Right kidney (tissue), 9 donors: ENCODE results near the gene G3BP2.
"Not testable (repeated sequence)": the region's sequence is repeated elsewhere in the genome, so short reads cannot be mapped to it uniquely, and the experiment has no call there.

Experiments used
- DNase-seq: peaks from one replicate; pipeline ENCODE4 v3.0.0-alpha.2; 2016
- long read RNA-seq, 8 donors: transcript quantifications; one replicate each; lab custom pipeline, GENCODE V29; 2026

G3BP2 gene
- long read RNA-seq, donor 1, transcript G3BP2-201 (11 exons, 2,609 nt), result major isoform, 18 of 53 reads
- long read RNA-seq, donor 1, partial matches to known transcripts, result 34 of 53 reads
- long read RNA-seq, donor 1, other reads (novel, unspliced or antisense), result 0 of 53 reads
- long read RNA-seq, donor 2, transcript G3BP2-201 (11 exons, 2,609 nt), result major isoform, 12 of 13 reads
- long read RNA-seq, donor 2, partial matches to known transcripts, result 0 of 13 reads
- long read RNA-seq, donor 2, other reads (novel, unspliced or antisense), result 0 of 13 reads
- long read RNA-seq, donor 3, full-length matches to known transcripts, result 11 of 11 reads
- long read RNA-seq, donor 3, partial matches to known transcripts, result 0 of 11 reads
- long read RNA-seq, donor 3, other reads (novel, unspliced or antisense), result 0 of 11 reads
- long read RNA-seq, donor 4, full-length matches to known transcripts, result 16 of 147 reads
- long read RNA-seq, donor 4, partial matches to known transcripts, result 131 of 147 reads
- long read RNA-seq, donor 4, other reads (novel, unspliced or antisense), result 0 of 147 reads
- long read RNA-seq, donor 5, full-length matches to known transcripts, result 18 of 53 reads
- long read RNA-seq, donor 5, partial matches to known transcripts, result 35 of 53 reads
- long read RNA-seq, donor 5, other reads (novel, unspliced or antisense), result 0 of 53 reads
- long read RNA-seq, donor 6, full-length matches to known transcripts, result 13 of 13 reads
- long read RNA-seq, donor 6, partial matches to known transcripts, result 0 of 13 reads
- long read RNA-seq, donor 6, other reads (novel, unspliced or antisense), result 0 of 13 reads
- long read RNA-seq, donor 7, full-length matches to known transcripts, result 37 of 44 reads
- long read RNA-seq, donor 7, partial matches to known transcripts, result 7 of 44 reads
- long read RNA-seq, donor 7, other reads (novel, unspliced or antisense), result 0 of 44 reads
- long read RNA-seq, donor 8, full-length matches to known transcripts, result 19 of 19 reads
- long read RNA-seq, donor 8, partial matches to known transcripts, result 0 of 19 reads
- long read RNA-seq, donor 8, other reads (novel, unspliced or antisense), result 0 of 19 reads

DNA sequence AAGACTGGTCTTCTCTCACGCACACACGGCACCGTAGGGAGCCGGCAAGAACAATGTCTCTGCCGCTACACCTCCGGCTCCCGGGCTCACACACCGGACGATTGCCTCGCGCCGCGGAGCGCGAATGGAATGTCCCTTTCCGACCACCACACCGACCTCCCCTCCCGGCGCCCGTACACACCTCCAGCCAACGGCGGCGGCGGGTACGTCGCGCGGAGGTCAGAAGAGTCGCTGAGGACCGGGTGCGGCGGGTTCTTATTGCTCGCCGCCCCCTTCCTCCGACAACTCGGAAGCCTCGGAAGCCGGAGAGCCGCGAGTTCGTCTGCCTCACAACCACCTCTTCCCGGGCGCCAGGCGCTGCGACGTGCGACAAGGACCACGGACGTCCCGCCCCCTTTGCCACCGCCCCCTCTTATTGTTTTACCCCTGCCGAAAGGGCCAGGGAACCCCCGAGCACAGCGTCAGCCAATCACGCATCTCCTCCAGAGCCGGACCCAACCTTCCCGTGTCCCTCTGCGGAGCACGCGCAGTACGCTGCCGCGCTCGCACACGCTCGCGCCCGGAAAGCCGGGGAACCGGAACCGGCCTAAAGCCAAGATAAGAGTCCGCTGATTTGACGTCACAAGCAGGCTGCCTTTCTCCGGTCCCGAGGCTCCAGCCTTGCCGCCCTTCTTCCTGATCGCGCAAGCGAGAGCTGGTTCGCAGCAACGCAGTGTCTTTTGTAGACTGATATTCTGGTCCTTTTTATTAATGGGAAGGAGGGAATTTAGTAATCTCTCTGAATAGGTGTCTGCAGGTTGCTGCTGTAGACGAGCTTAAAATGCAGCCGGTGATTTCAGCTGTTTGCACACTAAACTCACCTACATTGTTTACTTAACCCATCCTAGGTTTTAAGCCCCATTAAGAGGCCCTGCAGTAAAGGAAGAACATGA, at the start of gene G3BP2:
TSS of gene G3BP2 (minus strand) at position 385 of the 932 bp plus-strand sequence. CDS start 11,386 bp downstream, outside the sequence.
- peak; percentile 97 for DNase-seq

DNA sequence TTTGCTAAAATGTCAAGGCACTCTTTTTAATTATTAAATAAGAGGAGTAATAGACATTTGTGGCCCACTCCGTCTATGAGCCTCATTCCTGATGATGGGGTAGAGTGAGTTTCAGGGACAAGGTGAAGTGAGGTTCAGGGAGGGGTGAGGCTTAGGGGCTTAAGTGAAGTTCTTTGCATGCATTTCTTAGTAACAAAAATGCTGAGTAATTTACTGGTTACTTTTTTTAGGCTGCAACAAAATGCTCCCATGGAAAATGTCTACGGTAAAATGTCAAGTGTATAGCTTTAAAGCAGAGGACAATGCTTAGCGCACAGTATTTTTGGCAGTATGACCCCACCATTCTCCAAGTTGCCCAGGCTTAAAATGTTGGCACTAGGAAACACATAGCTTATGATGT, 49.2 kb upstream of the G3BP2 start:
- DNase-seq, result no peak

DNA sequence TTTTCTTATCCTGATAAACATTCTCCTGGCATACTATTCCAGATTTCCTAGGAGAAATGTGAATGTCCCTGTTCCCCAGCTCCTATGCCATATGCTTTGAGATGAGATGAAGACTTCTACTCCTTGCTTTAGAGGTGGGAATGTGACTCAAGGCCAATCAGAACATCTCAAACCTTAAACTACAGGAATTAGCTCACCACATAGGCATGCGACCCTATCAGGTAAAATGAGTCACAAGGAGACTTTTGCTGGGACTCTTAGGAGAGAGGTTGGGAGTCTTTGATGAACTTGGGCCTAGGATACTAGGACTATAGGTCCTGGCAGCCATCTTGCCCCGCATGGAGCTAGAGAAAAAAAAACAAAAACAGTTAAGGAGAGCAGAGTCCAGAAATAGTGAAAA, 45.3 kb upstream of the G3BP2 start:
- DNase-seq, result no peak

GRCh38 chr4:75717408-75717807, 44.2 kb upstream of the G3BP2 start:
- no peak for DNase-seq

GRCh38 chr4:75716054-75716453, 42.8 kb upstream of the G3BP2 start:
- DNase-seq, result not testable (repeated sequence)

GRCh38 chr4:75715105-75715799, 42.0 kb upstream of the G3BP2 start:
- DNase-seq, result no peak

DNA sequence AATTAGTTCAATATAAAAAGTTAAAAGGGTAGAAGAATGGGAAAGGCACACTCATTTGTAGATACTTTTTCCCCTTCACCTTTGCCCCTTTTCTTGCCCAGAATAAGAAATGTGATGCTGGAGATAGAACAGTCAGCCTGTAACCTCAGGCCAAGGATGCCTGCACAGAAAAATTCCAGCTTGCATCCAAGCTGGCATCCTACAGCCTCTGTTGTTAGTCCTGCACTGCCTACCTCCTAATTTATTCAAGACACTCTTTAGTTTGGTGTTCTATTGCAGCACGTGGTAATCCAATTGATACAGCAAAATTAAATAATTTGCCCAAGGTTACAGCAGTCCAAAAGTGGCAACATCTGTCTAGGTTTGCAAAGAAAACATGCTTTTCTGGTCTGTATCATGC, 41.5 kb upstream of the G3BP2 start:
- DNase-seq, result no peak

DNA sequence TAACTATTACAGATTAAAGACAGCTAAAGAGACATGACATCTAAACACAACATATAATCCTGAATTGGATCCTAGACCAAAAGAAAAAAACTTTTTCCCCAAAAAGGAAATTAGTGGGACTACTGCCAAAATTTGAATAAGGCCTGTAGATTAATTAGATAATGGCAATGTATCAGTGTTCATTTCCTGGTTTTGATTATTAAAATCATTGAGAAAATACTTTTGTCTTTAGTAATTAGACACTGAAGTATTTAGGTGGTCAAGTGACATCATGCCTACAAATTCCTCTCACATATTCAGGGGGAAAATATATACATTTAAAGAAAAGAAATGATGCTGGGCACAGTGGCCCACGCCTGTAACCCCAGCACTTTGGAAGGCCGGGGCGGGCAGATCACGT, 40.8 kb upstream of the G3BP2 start:
- no peak for DNase-seq

DNA sequence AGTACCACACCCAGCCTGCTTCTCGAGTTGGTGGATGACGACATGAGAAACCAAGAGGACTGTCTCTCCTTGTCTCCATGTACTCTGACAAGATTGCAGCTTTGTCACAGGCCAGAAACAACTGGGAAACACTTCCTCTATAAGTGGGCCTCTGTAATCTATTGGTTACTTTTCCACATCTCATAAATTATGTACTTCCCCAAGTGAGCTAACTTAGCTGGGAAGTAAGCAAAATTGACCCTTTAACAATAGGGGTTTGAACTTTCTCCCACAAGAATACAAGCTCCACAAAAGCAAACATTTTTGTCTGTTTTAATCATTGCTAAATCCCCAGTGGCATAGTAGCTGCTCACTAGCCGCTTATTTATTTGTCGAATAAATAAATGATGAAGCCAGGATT, 37.0 kb upstream of the G3BP2 start:
- DNase-seq, result no peak

GRCh38 chr4:75708218-75708691, 35.0 kb upstream of the G3BP2 start:
- DNase-seq, result no peak

DNA sequence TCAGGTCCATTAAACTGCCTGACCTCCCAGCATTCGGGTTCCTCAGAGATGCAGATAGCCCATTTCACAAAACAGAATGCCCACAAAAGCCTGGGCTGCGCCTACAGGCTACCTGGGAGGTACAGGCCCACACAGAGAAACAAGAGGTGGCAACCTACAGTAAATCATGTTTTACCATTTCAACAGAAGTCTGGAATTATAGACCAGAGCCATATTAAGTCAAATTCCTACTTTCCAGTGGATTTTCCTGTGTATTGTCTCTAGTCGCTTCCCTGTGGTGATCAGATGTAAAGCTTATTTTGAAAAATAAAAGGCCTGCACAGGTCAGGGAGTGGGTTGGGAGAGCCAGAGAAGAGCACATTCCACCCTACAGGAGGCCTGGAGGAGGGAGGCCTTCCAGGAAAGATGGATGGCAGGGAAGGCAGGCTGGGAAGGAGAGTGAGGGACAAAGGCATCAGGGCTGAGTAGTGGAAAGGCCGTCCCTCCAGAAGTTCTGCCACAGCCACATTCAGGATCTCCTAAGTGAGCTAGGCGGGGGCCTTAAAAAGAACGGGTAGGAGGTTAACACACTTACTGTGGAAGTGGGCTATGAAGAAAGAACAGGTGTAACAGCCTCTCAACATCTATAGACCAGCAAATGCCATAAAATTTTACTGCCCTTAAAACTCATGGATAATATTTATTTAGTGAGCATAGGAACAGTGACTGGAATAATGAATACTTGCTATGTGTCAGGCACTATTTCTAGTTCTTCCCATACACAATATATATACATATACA, 32.2 kb upstream of the G3BP2 start:
- no peak for DNase-seq

- no peak for DNase-seq
Measured at GRCh38 chr4:75702919-75703411, 29.8 kb upstream of the G3BP2 start.

DNA sequence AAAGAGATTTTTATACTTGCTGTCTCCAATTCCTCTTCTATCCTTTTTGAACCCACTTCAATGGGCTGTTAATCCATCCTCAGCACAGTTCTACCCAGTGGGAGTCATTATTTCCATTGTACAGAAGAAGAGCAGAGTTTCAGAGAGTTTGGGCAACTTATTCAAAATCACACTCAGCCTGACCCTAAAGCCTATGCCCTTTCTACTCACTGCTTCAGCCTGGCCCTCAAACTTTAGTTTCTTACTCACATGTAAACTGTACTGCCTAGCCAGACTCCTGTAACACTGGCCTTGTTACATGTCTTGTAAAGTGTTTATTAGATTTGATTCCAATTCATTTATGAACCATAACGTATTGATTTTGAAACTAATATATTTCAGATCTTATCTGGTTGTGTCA, 26.1 kb upstream of the G3BP2 start:
- no peak for DNase-seq

GRCh38 chr4:75698963-75699228, 25.7 kb upstream of the G3BP2 start:
- DNase-seq, result no peak

- DNase-seq, result no peak
Measured at GRCh38 chr4:75698162-75698962, 25.2 kb upstream of the G3BP2 start.

DNA sequence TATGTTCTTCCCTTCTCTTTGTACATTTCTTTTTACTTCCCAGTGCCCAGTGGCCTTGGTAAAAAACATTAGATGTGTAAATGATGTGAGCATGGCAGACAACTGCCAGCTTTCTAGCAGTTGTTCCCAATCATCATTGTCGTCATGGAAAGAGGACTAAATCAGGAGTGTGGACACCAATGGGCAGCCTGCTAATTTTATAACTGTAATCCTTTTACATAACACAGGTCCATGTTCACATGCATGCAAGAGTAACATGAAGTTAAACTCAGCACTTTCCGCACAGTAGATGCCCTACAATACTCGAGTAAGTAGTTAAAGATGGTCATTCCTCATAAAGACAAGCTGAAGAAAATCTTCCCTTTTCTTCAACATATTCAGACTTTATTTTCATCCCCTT, 23.4 kb upstream of the G3BP2 start:
- DNase-seq, result no peak

DNA sequence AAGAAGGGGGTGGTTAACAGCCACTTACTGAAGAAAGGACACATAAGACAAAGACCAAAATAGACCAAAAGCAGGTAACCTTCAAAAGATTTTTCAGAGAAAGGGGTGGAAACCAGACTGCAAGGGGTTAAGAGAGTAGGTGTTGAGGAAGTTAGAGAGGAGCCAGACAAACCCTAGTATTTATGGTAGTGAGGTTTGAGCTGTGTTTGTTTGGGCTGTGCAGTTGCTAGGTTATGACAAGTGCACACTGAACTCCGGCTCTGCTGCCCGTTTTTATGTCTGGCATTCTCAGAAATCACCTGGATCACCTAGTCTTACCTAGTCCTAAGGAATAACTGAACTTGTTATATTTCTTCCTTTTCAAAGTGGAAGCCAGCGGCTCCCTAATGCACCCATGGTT, 22.9 kb upstream of the G3BP2 start:
- DNase-seq, result no peak

- DNase-seq, result not testable (repeated sequence)
Measured at GRCh38 chr4:75692066-75692465, 18.9 kb upstream of the G3BP2 start.

GRCh38 chr4:75687125-75687524, 13.9 kb upstream of the G3BP2 start:
- not testable (repeated sequence) for DNase-seq
